ENCODE data around the gene UTF1.

DNA sequence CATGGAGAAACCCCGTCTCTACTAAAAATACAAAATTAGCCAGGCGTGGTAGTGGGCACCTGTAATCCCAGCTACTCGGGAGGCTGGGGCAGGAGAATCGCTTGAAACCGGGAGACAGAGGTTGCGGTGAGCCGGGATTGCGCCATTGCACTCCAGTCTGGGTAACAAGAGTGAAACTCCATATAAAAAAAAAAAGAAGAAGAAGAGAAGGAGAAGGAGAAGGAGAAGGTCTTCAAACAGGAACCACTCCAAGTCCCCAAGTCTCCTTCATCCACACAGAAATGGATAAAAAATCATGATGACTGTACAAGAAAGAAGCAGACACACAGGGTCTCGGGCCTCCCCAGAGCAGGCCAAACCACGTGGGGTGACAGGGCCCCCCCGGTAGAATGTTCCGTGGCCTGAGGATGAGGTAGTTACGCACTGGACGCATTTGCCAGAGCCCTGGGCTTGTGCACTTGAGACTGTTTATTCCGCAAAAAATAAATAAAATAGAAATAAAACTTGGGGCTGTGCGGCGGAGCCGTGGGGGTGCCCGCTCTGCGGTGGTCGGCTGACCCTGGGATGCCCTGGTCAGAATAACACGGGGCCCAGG, 23.4 kb downstream of the UTF1 start:
- TF ChIP-seq, protein P1, sequence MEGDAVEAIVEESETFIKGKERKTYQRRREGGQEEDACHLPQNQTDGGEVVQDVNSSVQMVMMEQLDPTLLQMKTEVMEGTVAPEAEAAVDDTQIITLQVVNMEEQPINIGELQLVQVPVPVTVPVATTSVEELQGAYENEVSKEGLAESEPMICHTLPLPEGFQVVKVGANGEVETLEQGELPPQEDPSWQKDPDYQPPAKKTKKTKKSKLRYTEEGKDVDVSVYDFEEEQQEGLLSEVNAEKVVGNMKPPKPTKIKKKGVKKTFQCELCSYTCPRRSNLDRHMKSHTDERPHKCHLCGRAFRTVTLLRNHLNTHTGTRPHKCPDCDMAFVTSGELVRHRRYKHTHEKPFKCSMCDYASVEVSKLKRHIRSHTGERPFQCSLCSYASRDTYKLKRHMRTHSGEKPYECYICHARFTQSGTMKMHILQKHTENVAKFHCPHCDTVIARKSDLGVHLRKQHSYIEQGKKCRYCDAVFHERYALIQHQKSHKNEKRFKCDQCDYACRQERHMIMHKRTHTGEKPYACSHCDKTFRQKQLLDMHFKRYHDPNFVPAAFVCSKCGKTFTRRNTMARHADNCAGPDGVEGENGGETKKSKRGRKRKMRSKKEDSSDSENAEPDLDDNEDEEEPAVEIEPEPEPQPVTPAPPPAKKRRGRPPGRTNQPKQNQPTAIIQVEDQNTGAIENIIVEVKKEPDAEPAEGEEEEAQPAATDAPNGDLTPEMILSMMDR (IDR thresholded peaks at IDR 0.05; ENCODE audit: low read depth, low read length) = no peak
- no peak for TF ChIP-seq EZH2phosphoT487 (IDR thresholded peaks at IDR 0.05; ENCODE audit: low read depth)
